Rectal smooth muscle tissue (tissue), 1 donor: ENCODE results near the gene MESP1.

Experiments used
- H3K27ac ChIP-seq: one replicate; pipeline ENCODE4 v1.7.0; 2013; ENCODE audit warnings: low read depth, low read length, inconsistent platforms
- H3K27me3 ChIP-seq: one replicate; pipeline ENCODE4 v1.7.0; 2013; ENCODE audit warnings: low read length; ENCODE audit not compliant: control insufficient read depth, insufficient read depth
- H3K36me3 ChIP-seq: one replicate; pipeline ENCODE4 v1.7.0; 2013; ENCODE audit warnings: low read length; ENCODE audit not compliant: control insufficient read depth, insufficient read depth
- H3K4me1 ChIP-seq: one replicate; pipeline ENCODE4 v1.7.0; 2013; ENCODE audit warnings: low read length; ENCODE audit not compliant: control insufficient read depth, insufficient read depth
- H3K4me3 ChIP-seq: one replicate; pipeline ENCODE4 v1.7.0; 2013; ENCODE audit warnings: low read length
- H3K9ac ChIP-seq: one replicate; pipeline ENCODE4 v1.7.0; 2013; ENCODE audit warnings: low read length

MESP1 gene

DNA sequence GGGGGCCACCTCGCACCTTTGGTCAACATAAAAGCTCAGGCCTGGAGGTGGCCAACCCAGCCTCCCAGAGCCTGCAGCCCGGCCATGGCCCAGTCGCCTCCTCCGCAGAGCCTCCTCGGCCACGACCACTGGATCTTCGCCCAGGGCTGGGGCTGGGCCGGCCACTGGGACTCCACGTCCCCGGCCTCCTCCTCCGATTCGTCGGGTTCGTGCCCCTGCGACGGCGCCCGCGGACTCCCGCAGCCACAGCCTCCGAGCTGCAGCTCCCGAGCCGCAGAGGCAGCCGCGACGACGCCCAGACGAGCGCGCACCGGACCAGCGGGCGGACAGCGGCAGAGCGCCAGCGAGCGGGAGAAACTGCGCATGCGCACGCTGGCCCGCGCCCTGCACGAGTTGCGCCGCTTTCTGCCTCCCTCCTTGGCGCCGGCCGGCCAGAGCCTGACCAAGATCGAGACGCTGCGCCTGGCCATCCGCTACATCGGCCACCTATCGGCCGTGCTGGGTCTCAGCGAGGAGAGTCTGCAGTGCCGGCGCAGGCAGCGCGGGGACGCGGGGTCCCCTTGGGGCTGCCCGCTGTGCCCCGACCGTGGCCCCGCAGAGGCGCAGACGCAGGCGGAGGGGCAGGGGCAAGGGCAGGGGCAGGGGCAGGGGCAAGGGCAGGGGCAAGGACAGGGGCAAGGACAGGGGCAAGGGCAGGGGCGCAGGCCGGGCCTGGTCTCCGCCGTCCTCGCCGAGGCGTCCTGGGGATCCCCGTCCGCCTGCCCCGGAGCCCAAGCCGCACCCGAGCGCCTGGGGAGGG, 25.4 kb upstream of the MESP1 start, which contains the start of gene MESP2:
MESP2 (plus strand) TSS at position 59 of the 799 bp plus-strand sequence; CDS start at position 85, 26 bp downstream.
- Histone ChIP-seq H3K27ac (no peak within 1 kb of the TSS), H3K4me3 (peak within 1 kb of the TSS; percentile 60), H3K27me3 (no peaks in the 10 kb centered on the region), H3K9ac (no peak within 1 kb of the TSS), H3K4me1 (peaks cover 3% of the 10 kb centered on the region), H3K36me3 (no peaks in the 10 kb centered on the region)

DNA sequence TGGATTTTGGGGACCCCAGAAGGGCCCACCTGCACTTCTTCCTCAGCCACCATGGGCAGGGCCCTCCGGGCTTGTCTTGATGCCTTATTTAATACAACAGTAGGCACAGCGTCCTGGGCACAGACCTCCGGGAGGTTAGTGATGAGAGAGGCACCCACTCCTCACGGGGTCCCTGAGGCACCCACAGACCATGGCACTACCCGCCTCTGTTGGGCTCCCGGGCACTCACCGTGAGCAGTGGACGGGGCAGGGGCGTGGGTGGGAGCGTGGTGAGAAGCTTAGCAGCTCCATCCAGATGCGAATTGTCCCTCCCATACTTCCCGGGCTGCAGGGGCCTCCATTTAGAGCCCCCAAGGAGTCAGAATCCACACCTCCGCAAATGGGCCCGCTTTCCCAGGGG, 24.8 kb upstream of the MESP1 start:
- H3K27me3 ChIP-seq = no peaks in the 10 kb centered on the region
- peak overlapping the region; percentile 60 for H3K4me3 ChIP-seq
- H3K36me3 ChIP-seq = no peaks in the 10 kb centered on the region
- H3K9ac ChIP-seq = no peak overlapping the region
- H3K4me1 ChIP-seq = peaks cover 3% of the 10 kb centered on the region
- H3K27ac ChIP-seq = no peak overlapping the region

DNA sequence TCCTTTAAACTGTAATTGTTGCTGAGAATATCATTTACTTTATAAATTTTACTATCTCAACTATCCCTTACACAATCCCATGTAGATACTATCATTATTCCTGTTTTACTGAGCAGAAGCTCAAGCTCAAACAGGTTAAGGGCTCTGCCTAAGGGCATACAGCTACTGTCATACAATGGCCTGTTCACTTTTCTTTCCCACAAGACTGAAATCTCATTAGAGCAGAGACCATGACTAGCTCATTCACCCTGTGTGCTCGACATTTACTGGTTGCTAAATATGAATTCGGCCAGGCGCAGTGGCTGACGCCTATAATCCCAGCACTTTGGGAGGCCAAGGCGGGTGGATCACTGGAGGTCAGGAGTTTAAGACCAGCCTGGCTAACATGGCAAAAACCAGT, 23.4 kb upstream of the MESP1 start:
- H3K4me3 ChIP-seq = no peak overlapping the region
- no peaks in the 10 kb centered on the region for H3K36me3 ChIP-seq
- H3K27me3 ChIP-seq = no peaks in the 10 kb centered on the region
- no peak overlapping the region for H3K9ac ChIP-seq
- peaks cover 3% of the 10 kb centered on the region for H3K4me1 ChIP-seq
- no peak overlapping the region for H3K27ac ChIP-seq

DNA sequence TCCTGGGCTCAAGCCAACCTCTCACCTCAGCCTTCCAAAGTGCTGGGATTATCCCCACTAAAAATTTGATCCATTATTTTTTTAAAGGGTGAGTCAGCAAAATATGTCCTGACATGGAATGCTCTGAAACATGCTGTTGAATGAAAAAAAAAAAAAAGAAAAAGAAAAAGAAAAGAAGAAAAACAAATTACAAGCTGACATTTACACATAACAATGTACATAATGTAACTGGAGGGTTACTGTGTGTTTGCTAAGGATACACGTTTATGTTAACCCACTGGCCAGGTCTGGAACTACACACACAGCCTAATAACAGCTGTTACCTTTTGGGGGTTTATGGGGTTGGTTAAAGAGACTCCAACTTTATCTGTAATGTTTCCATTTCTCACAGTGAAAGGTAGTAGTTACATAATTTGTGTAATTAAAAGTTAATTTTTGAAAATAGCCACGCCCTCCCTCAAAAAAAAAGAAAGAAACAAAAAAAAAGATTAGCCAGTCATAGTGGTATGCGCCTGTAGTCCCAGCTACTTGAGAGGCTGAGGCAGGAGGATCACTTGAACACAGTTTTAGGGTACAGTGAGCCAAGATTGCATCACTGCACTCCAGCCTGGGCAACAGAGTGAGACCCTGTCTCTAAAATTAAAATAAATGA, 22.0 kb upstream of the MESP1 start:
- Histone ChIP-seq H3K4me3 (no peak overlapping the region), H3K9ac (no peak overlapping the region), H3K27me3 (no peaks in the 10 kb centered on the region), H3K27ac (no peak overlapping the region), H3K36me3 (no peaks in the 10 kb centered on the region), H3K4me1 (peaks cover 3% of the 10 kb centered on the region)

DNA sequence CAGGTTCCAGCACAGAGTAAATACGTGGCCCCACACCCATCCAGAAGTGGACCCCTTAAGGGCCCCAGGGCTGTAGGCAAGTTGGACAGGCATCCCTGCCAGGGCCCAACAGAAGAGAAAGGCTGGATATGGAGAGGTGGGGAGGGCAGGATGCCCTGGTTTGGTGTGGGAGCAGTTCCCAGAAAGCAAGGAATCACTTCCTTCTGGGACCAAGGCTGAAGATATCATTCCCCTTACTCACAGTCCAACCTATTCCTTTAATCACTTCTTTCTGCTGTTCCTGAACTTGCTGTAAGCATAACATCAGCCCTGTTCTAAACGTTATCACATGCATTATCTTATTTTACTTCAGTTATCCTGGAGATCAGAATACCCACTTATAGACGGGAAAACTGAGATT, 19.0 kb upstream of the MESP1 start:
- H3K4me1 ChIP-seq = no peaks in the 10 kb centered on the region
- H3K4me3 ChIP-seq = no peak overlapping the region
- no peaks in the 10 kb centered on the region for H3K27me3 ChIP-seq
- no peaks in the 10 kb centered on the region for H3K36me3 ChIP-seq
- no peak overlapping the region for H3K27ac ChIP-seq
- no peak overlapping the region for H3K9ac ChIP-seq

DNA sequence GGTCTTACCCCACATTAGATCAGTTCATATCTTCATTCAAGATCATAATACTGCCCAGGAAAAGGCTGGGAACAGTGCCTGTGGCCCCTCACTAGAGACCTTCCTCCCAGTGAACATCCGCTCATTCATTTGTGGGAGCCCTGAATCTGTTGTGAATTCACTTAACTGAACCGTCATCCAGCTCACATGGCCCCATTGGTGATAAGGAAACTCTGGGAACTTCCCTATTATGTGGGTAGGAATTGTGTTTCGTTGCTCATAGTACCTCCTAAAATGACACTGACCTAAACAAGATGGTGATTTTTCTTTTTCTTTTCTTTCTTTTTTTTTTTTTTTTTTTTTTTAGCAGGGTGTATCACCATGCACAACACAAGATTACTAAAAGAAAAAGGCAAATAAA, 18.3 kb upstream of the MESP1 start:
- H3K9ac ChIP-seq = no peak overlapping the region
- H3K27me3 ChIP-seq = no peaks in the 10 kb centered on the region
- no peak overlapping the region for H3K4me3 ChIP-seq
- H3K27ac ChIP-seq = no peak overlapping the region
- no peaks in the 10 kb centered on the region for H3K4me1 ChIP-seq
- no peaks in the 10 kb centered on the region for H3K36me3 ChIP-seq

DNA sequence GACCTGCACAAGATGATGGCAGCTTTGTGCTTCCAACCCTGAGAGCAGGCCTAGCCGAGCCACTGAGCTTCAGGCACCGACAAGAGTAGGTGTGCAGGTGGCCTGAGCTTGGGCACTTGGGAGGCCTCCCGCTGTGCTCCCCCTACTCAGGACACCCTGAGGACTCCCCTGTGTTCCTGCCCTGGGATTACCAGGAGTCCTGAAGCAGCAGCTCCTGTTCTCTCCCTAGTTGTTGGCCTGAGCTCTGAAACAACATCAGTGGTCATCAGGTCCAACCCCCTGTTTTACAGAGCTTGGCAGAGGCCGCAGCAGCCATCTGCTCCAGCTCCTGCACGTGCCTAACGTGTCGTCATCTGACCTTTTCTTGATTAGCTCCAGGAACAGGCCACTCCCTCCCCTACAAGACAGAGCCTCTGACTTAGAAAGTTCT, 17.0 kb upstream of the MESP1 start:
- no peaks in the 10 kb centered on the region for H3K4me1 ChIP-seq
- H3K36me3 ChIP-seq = no peaks in the 10 kb centered on the region
- no peak overlapping the region for H3K9ac ChIP-seq
- no peak overlapping the region for H3K27ac ChIP-seq
- no peak overlapping the region for H3K4me3 ChIP-seq
- H3K27me3 ChIP-seq = no peaks in the 10 kb centered on the region

DNA sequence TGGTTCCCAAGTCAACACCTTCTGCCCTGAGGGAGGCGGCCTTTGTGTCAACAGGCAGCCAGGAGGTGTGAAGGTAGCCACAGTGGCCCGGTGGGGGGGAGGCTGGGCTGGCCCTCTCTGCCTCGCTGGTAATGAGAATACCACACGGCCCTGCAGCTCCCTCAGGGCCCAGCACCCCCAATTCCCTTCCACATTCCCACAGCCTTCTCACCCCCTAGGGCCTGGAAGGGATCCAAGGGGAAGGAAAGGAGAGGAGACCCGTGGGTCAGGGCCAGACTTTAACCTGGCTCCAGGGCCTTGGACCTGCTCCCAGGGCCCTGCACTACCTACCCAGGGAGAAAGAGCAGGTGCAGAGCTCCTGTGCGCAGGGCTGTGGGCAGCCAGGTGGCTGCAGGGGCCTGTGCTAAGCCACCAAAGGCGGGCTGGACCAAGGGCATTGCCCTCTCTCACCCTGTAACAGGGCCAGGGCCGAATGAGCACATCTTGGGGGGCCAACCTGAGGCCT, 16.4 kb upstream of the MESP1 start:
- H3K4me1 ChIP-seq = no peaks in the 10 kb centered on the region
- H3K27ac ChIP-seq = no peak overlapping the region
- H3K9ac ChIP-seq = no peak overlapping the region

DNA sequence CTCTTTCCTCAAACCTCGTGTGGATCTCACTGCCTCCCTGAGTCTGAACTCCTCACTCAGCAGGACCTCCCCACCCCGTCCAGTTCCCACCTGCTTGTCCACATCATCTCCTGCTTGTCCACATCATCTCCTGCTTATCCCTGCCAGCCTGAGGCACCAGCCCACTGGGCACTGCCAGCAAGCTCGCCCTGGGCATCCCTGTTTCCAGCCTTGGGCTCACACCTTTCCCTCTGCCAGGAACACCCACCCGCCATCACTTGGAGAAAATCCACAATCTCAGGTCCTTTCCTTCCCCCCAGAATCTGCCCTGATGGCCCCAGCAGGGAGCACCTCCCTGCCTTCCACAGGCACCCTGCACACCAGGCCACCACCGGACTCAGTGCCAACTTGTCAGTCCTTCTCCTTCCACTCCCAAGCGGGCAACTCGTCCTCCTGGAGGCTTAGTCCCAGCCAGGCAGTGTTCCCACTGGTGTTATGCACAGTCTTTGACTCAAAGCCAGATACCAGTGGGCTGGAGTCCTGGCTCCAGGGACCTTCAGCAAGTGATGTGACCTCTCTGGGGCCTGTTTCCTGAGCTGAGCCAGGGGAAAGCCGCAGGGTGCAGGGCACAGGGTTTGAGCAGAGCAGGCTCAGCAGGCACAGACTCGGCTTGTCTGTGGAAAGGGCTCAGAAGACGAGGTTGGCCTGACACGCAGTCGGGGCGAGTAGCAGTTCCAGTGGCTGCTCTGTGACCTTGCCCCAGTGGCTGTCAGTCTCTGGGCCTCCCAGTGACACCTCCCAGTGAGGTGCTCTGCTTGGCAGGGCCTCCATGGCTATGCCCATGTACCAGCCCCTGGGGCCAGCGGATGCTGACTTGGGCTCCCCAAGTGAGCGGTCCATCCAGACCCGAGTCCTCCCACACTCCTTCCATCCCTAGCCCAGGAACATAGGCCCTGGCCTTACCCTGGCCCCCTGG, 15.6 kb upstream of the MESP1 start:
- Histone ChIP-seq H3K36me3 (no peaks in the 10 kb centered on the region), H3K27ac (no peak overlapping the region), H3K4me1 (no peaks in the 10 kb centered on the region), H3K27me3 (no peaks in the 10 kb centered on the region), H3K9ac (no peak overlapping the region), H3K4me3 (no peak overlapping the region)

More for the DNA sequence above, 16.4 kb upstream of the MESP1 start:
- no peaks in the 10 kb centered on the region for H3K27me3 ChIP-seq
- H3K4me3 ChIP-seq = no peak overlapping the region
- H3K36me3 ChIP-seq = no peaks in the 10 kb centered on the region

DNA sequence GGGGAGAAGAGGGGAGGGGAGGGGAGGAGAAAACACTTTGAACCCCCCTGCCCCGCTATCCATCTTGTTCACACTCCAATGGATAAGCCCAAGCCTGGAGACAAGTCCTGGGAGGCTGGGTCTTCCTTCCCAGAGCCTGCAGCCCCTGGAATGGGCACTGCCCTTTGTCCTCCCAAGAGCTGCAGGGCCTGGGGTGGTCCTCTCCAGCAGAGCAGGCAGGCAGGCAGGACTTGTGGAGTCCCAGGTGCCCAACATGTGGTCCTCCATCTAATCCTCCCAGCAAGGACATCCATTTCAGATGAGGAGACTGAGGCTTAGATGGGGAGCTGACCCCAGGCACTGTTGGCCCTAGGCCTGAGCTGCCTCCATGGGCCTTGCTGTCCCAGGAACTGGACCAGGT, 14.6 kb upstream of the MESP1 start:
- H3K4me3 ChIP-seq = no peak overlapping the region
- no peaks in the 10 kb centered on the region for H3K27me3 ChIP-seq
- H3K9ac ChIP-seq = no peak overlapping the region
- no peaks in the 10 kb centered on the region for H3K36me3 ChIP-seq
- peaks cover 3% of the 10 kb centered on the region for H3K4me1 ChIP-seq
- H3K27ac ChIP-seq = no peak overlapping the region

DNA sequence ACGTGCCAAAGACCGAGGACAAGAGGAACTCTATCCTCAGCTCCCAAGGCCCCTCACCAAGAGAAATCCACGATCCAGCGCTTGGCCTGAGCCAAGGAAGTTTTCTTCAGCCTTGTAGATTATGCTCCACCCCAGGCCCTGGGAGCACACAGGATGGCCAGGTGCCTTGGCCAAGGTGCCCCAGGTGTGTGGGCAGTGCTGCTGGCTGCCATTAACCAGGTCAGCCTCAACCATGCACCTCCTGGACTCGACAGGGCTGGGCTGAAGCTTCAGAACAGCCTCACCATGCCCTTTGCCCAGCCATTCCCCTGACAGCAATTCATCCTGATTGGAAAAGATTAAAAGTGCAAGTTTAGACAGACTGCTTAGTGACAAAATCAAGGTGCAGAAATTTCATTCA, 10.9 kb upstream of the MESP1 start:
- no peaks in the 10 kb centered on the region for H3K27me3 ChIP-seq
- no peak overlapping the region for H3K4me3 ChIP-seq
- H3K27ac ChIP-seq = no peak overlapping the region
- no peaks in the 10 kb centered on the region for H3K36me3 ChIP-seq
- H3K4me1 ChIP-seq = peaks cover 3% of the 10 kb centered on the region
- H3K9ac ChIP-seq = no peak overlapping the region
